ENCODE data around the gene TIGD4. TPM values are rescaled to one million over a fixed set of nuclear protein-coding genes. Genes with fewer than 3 reads are reported as not detected.

The TIGD4 gene
- total RNA-seq, 4 donors from 2014 or later = 0.57 to 0.94 TPM; not detected in 2

GRCh38 chr4:152808670-152809069 lies 29.1 kb upstream of the TIGD4 start:
- Histone ChIP-seq H3K4me3 (no peak overlapping the region), H3K27ac (no peak overlapping the region), H3K4me1 (no peaks in the 10 kb centered on the region), H3K9me3 (no peaks in the 10 kb centered on the region), H3K27me3 (no peaks in the 10 kb centered on the region), H3K36me3 (no peaks in the 10 kb centered on the region)
- no peak for TF ChIP-seq CTCF (IDR thresholded peaks at IDR 0.05)
- TF ChIP-seq POLR2A (IDR thresholded peaks at IDR 0.05) = no peak
- DNase-seq = no peak

GRCh38 chr4:152807294-152807829 lies 27.8 kb upstream of the TIGD4 start:
- H3K4me1 ChIP-seq = no peaks in the 10 kb centered on the region
- TF ChIP-seq POLR2A (IDR thresholded peaks at IDR 0.05) (no peak), CTCF (IDR thresholded peaks at IDR 0.05) (no peak)
- no peaks in the 10 kb centered on the region for H3K9me3 ChIP-seq
- H3K4me3 ChIP-seq = no peak overlapping the region
- DNase-seq = no peak
- no peak overlapping the region for H3K27ac ChIP-seq
- no peaks in the 10 kb centered on the region for H3K27me3 ChIP-seq
- no peaks in the 10 kb centered on the region for H3K36me3 ChIP-seq

- Histone ChIP-seq H3K4me3 (no peak overlapping the region), H3K27me3 (no peaks in the 10 kb centered on the region), H3K36me3 (no peaks in the 10 kb centered on the region), H3K27ac (no peak overlapping the region), H3K4me1 (no peaks in the 10 kb centered on the region), H3K9me3 (no peaks in the 10 kb centered on the region)
- no peak for DNase-seq
- TF ChIP-seq CTCF (IDR thresholded peaks at IDR 0.05) (no peak), POLR2A (IDR thresholded peaks at IDR 0.05) (no peak)
Observed at GRCh38 chr4:152806501-152807125, 27.1 kb upstream of the TIGD4 start.

GRCh38 chr4:152805818-152806217 lies 26.3 kb upstream of the TIGD4 start:
- Histone ChIP-seq H3K27ac (no peak overlapping the region), H3K9me3 (no peaks in the 10 kb centered on the region), H3K36me3 (no peaks in the 10 kb centered on the region), H3K27me3 (no peaks in the 10 kb centered on the region), H3K4me3 (no peak overlapping the region), H3K4me1 (no peaks in the 10 kb centered on the region)
- DNase-seq = no peak
- TF ChIP-seq CTCF (IDR thresholded peaks at IDR 0.05) (no peak), POLR2A (IDR thresholded peaks at IDR 0.05) (no peak)

GRCh38 chr4:152805071-152805650 lies 25.6 kb upstream of the TIGD4 start:
- no peak for TF ChIP-seq CTCF (IDR thresholded peaks at IDR 0.05)
- no peak for TF ChIP-seq POLR2A (IDR thresholded peaks at IDR 0.05)
- Histone ChIP-seq H3K4me1 (no peaks in the 10 kb centered on the region), H3K27me3 (no peaks in the 10 kb centered on the region), H3K4me3 (no peak overlapping the region), H3K36me3 (no peaks in the 10 kb centered on the region), H3K9me3 (no peaks in the 10 kb centered on the region), H3K27ac (no peak overlapping the region)
- DNase-seq = no peak

Measured in Peyer's patch (tissue), 4 donors.